GM23338 (cell line): ENCODE measurements around the gene LRRC3B.

ENCODE experiments used
- CREB1 ChIP-seq: fragments of 250-450 bp; sonication (Bioruptor Pico); IDR thresholded peaks from 2 replicates; pipeline ENCODE4 v1.5.0; 2020; ENCODE audit warnings: low read depth, mild to moderate bottlenecking, moderate library complexity
- EZH2 ChIP-seq: fragments of 200-600 bp; sonication (generic); IDR thresholded peaks from one replicate; pipeline ENCODE4 v1.8.0; 2017; ENCODE audit warnings: antibody characterized with exemption, mild to moderate bottlenecking, low read depth; ENCODE audit not compliant: unreplicated experiment
- POLR2AphosphoS5 ChIP-seq: IDR thresholded peaks from 2 replicates; pipeline ENCODE4 v1.6.1; 2016; ENCODE audit warnings: antibody characterized with exemption, low read depth
- ZNF331 ChIP-seq: fragments of 250-450 bp; sonication (Bioruptor Pico); IDR thresholded peaks from 2 replicates; pipeline ENCODE4 v1.5.0; 2020; ENCODE audit warnings: low read depth, mild to moderate bottlenecking, moderate library complexity
- TF ChIP-seq, protein P1 (sequence below), 2 experiments: fragments of 200-600 bp in 1 of 2; sonication (generic) in 1 of 2; conservative IDR thresholded peaks; 2 replicates each; pipeline versions ENCODE4 v1.5.1 to v1.6.1; 2016 to 2017; ENCODE audit warnings: antibody characterized with exemption in 2 of 2, low read depth in 2 of 2, mild to moderate bottlenecking in 2 of 2, moderate library complexity in 1 of 2

DNA sequence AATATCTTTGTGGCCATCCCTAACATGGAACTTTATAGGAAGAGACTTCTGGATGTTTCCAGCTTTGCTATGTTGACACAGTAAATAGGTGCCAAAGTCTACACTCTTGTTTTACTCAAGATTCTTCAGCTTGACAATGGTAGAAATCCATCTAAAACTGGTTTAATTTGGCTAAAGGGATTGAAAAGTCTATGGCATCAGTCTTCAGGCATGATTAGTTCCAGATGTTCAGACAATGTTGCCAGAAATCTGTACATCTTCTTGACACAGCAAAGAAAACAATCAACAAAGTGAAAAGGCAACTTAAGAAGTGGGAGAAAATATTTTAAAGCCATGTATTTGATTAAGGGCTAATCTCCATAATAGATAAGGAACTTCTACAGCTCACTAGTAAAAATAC, 130.5 kb downstream of the LRRC3B start:
- TF ChIP-seq ZNF331, result no peak
- no peak for TF ChIP-seq CREB1 (CRISPR knock-in tag)
- TF ChIP-seq, protein P1, sequence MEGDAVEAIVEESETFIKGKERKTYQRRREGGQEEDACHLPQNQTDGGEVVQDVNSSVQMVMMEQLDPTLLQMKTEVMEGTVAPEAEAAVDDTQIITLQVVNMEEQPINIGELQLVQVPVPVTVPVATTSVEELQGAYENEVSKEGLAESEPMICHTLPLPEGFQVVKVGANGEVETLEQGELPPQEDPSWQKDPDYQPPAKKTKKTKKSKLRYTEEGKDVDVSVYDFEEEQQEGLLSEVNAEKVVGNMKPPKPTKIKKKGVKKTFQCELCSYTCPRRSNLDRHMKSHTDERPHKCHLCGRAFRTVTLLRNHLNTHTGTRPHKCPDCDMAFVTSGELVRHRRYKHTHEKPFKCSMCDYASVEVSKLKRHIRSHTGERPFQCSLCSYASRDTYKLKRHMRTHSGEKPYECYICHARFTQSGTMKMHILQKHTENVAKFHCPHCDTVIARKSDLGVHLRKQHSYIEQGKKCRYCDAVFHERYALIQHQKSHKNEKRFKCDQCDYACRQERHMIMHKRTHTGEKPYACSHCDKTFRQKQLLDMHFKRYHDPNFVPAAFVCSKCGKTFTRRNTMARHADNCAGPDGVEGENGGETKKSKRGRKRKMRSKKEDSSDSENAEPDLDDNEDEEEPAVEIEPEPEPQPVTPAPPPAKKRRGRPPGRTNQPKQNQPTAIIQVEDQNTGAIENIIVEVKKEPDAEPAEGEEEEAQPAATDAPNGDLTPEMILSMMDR (conservative IDR thresholded peaks at IDR 0.05; ENCODE audit: low read depth in 2 of 2), result no peak
- TF ChIP-seq EZH2, result no peak
- TF ChIP-seq POLR2AphosphoS5, result no peak
